ENCODE results near the gene GOLGB1.

DNA sequence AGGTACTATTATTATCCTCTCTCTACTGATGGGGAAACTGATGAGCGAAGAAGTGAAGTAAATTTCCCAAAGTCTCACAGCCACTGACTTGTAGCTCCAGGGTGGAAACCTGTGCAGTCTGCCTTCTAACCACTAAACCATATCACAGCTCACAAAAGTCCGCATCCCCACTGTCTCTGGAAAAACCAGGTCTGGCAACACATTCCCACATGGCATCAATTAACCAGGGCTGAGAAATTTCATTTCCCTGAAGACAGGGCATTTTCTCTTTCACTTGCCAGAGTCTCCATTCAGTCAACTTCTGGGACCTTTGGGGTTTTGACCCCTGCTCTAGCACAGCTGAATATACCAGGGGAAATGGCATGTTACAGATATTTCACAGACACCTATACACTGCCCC lies 129.8 kb downstream of the GOLGB1 start:
- no peak for TF ChIP-seq EZH2 (IDR thresholded peaks at IDR 0.05; ENCODE audit: insufficient read depth, low read length)
- no peak for TF ChIP-seq CTCF (IDR thresholded peaks at IDR 0.05; ENCODE audit: insufficient read depth, low read depth, low read length)

Measured in astrocyte (in vitro differentiated cells and primary cell).